ENCODE measurements around the gene ADCYAP1R1. TPM values are rescaled to one million over a fixed set of nuclear protein-coding genes. Genes with fewer than 3 reads are reported as not detected.

The ADCYAP1R1 gene
- total RNA-seq, 6 experiments from 2014 or later = 0.05 to 0.37 (median 0.29) TPM

DNA sequence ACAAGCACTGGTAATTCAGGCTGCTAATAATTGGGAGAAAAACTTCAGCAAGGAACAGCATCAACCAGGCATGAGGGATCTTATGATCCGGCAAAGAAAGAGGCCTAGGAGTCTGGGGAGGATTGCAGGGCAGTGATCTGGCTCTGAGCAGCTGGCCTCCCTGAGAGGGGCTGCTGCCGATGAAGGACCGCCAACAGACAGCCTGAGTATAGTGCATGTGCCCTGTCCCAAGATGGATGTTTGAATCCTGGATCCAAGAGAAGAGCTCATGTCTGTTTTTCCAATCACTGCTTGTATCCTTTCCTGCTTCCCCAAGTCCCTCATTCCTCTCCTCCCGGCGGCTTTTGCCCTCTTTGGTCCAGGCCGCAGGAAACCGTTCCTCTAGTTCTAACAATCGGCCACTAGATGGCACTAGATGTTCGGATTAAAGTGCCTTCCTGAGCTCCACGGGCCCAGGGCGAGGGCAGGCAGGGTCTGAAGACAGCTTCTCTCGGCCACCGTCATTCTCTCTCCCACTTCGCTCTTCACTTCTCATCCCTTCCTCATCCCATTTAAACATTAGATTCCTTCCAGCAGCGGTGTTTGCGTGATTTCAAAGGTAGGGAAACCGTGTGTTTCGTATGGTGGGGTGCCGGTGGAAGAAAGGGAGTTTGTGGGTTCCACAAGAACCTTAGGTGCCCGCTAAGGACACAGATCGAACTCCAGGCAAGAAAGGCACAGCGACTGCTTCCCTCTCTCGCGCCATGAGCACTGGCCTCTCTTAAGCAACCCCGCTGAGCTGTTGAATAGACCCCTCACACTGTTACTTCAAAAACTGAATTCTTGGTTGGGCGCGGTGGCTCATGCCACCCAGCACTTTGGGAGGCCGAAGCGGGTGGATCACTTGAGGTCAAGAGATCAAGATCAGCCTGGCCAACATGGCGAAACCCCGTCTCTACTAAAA is 82.4 kb downstream of the ADCYAP1R1 start:
- H3K4me3 ChIP-seq = no peak overlapping the region
- H3K9me3 ChIP-seq = no peaks in the 10 kb centered on the region
- H3K4me1 ChIP-seq = no peaks in the 10 kb centered on the region
- DNase-seq (peak in 2 of 3 donors; percentile 68 to 71), ATAC-seq (peak; percentile 98 to 99 (median 98))
- H3K27ac ChIP-seq = no peak overlapping the region
- TF ChIP-seq, protein P1, sequence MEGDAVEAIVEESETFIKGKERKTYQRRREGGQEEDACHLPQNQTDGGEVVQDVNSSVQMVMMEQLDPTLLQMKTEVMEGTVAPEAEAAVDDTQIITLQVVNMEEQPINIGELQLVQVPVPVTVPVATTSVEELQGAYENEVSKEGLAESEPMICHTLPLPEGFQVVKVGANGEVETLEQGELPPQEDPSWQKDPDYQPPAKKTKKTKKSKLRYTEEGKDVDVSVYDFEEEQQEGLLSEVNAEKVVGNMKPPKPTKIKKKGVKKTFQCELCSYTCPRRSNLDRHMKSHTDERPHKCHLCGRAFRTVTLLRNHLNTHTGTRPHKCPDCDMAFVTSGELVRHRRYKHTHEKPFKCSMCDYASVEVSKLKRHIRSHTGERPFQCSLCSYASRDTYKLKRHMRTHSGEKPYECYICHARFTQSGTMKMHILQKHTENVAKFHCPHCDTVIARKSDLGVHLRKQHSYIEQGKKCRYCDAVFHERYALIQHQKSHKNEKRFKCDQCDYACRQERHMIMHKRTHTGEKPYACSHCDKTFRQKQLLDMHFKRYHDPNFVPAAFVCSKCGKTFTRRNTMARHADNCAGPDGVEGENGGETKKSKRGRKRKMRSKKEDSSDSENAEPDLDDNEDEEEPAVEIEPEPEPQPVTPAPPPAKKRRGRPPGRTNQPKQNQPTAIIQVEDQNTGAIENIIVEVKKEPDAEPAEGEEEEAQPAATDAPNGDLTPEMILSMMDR (IDR thresholded peaks at IDR 0.05) = peak; percentile 67 to 79 (median 72)
- no peak for TF ChIP-seq POLR2A (IDR thresholded peaks at IDR 0.05)
- no peaks in the 10 kb centered on the region for H3K36me3 ChIP-seq
- WGBS (ENCODE audit: insufficient coverage, low coverage, low lambda C conversion rate, missing lambda C conversion rate) = 17% methylated on average over 19 of the region's 31 CpGs
- intact Hi-C loops (cut with DNase I) = no loop called here
- no peaks in the 10 kb centered on the region for H3K27me3 ChIP-seq

DNA sequence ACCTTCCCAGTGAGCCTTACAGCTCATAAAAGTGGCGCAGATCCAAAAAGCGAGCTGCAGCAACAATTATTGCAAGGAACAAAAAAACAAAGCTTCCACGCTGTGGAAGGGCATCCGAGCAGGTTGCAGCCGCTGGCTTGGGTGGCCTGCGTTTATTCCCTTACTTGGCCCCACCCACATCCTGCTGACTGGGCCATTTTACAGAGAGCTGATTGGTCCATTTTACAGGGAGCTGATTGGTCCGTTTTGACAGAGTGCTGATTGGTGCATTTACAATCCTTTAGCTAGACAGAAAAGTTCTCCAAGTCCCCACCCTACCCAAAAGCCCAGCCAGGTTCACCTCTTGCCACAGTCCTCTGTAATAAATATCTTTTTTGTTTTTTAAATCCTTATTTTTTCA is 85.1 kb downstream of the ADCYAP1R1 start:
- no peaks in the 10 kb centered on the region for H3K4me1 ChIP-seq
- intact Hi-C loops (cut with DNase I) = no loop called here
- ATAC-seq (no peak), DNase-seq (no peak)
- H3K27ac ChIP-seq = no peak overlapping the region
- no peaks in the 10 kb centered on the region for H3K36me3 ChIP-seq
- H3K4me3 ChIP-seq = no peak overlapping the region
- TF ChIP-seq, protein P1 (IDR thresholded peaks at IDR 0.05) = no peak
- no peak for TF ChIP-seq POLR2A (IDR thresholded peaks at IDR 0.05)
- H3K27me3 ChIP-seq = no peaks in the 10 kb centered on the region
- WGBS (ENCODE audit: insufficient coverage, low coverage, low lambda C conversion rate, missing lambda C conversion rate) = 61% methylated on average over 3 of the region's 7 CpGs
- no peaks in the 10 kb centered on the region for H3K9me3 ChIP-seq

DNA sequence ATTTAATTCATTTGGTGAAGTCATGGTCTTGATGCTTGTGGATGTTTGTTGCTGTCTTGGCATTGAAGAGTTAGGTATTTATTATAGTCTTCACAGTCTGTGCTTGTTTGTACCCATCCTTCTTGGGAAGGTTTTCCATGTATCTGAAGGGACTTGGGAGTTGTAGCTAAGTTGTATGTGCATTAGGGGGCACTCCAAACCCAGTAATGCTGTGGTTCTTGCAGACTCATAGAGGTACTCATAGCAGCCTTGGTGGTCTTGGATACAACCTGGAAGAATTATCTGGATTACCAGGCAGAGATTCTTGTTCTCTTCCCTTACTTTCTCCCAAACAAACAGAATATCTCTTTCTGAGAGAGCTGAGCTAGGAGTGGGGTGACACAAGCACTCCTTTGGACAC is 93.2 kb downstream of the ADCYAP1R1 start:
- Histone ChIP-seq H3K4me3 (no peak overlapping the region), H3K4me1 (no peaks in the 10 kb centered on the region), H3K27me3 (no peaks in the 10 kb centered on the region), H3K27ac (no peak overlapping the region), H3K9me3 (no peaks in the 10 kb centered on the region), H3K36me3 (no peaks in the 10 kb centered on the region)
- TF ChIP-seq POLR2A (IDR thresholded peaks at IDR 0.05) = no peak
- TF ChIP-seq, protein P1 (IDR thresholded peaks at IDR 0.05) = no peak
- ATAC-seq (no peak), DNase-seq (no peak)
- intact Hi-C loops (cut with DNase I) = no loop called here

DNA sequence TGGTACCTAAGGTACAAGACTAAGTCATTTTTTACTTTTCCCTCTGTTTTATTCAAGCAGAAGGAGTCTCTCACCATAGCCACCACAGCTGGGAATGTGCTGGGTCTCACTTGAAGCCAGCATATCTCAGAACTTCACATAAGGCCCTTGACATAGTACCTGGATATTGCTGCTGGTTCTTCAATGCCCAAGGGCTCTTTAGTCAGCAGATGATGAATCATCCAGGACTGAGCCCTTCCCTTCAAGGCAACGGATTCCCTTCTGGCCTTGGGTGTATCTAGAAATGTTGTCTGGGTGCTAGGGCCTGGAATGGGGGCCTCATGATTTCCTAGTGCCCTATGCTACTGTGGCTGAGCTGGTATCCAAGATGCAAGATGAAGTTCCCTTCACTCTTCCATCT is 93.9 kb downstream of the ADCYAP1R1 start:
- no peaks in the 10 kb centered on the region for H3K27me3 ChIP-seq
- no peak overlapping the region for H3K27ac ChIP-seq
- DNase-seq (no peak), ATAC-seq (no peak)
- TF ChIP-seq, protein P1 (IDR thresholded peaks at IDR 0.05) = no peak
- no peak for TF ChIP-seq POLR2A (IDR thresholded peaks at IDR 0.05)
- no peaks in the 10 kb centered on the region for H3K4me1 ChIP-seq
- no peaks in the 10 kb centered on the region for H3K9me3 ChIP-seq
- intact Hi-C loops (cut with DNase I) = no loop called here
- no peaks in the 10 kb centered on the region for H3K36me3 ChIP-seq
- no peak overlapping the region for H3K4me3 ChIP-seq
- 40% methylated on average over 1 of the region's 1 CpG for WGBS (ENCODE audit: insufficient coverage, low coverage, low lambda C conversion rate, missing lambda C conversion rate)

Data from right lobe of liver (tissue), 6 donors.